HepG2 (cell line): Measurements from ENCODE around the gene IFI35. TPM values are rescaled to one million over a fixed set of nuclear protein-coding genes. Genes with fewer than 3 reads are reported as not detected.

Experiments used
- GATAD1 ChIP-seq: IDR thresholded peaks from 2 replicates; pipeline ENCODE4 v1.6.1; 2016; ENCODE audit warnings: missing genetic modification reagents, missing compliant biosample characterization
- ISX ChIP-seq: sonication (generic); formaldehyde crosslinking; conservative IDR thresholded peaks from 2 replicates; pipeline ENCODE4 v1.5.0; 2020; ENCODE audit warnings: missing genetic modification reagents
- LCORL ChIP-seq, 2 experiments: fragments of 450-650 bp in 1 of 2; sonication (generic) in 1 of 2; formaldehyde crosslinking in 1 of 2; IDR thresholded peaks; 2 replicates each; pipeline versions ENCODE4 v1.5.0 to v1.6.1; 2017 to 2020; ENCODE audit warnings: antibody characterized with exemption in 1 of 2, missing genetic modification reagents in 1 of 2
- MLXIP ChIP-seq: sonication (generic); formaldehyde crosslinking; IDR thresholded peaks from 2 replicates; pipeline ENCODE4 v1.9.0; 2021; ENCODE audit warnings: missing genetic modification reagents, borderline replicate concordance
- NR2F2 ChIP-seq: IDR thresholded peaks from 2 replicates; pipeline ENCODE4 v1.6.1; 2012; ENCODE audit warnings: low read depth, inconsistent platforms, borderline replicate concordance
- TFDP2 ChIP-seq: sonication (generic); formaldehyde crosslinking; IDR thresholded peaks from 2 replicates; pipeline ENCODE4 v1.4.0; 2020; ENCODE audit warnings: missing genetic modification reagents
- ZBTB42 ChIP-seq: sonication (generic); formaldehyde crosslinking; IDR thresholded peaks from 2 replicates; pipeline ENCODE4 v1.5.0; 2020; ENCODE audit warnings: mild to moderate bottlenecking, missing genetic modification reagents
- ZNF230 ChIP-seq: sonication (generic); formaldehyde crosslinking; IDR thresholded peaks from 2 replicates; pipeline ENCODE4 v1.4.0; 2020; ENCODE audit warnings: mild to moderate bottlenecking, missing genetic modification reagents
- ZNF275 ChIP-seq: sonication (generic); formaldehyde crosslinking; IDR thresholded peaks from 2 replicates; pipeline ENCODE4 v1.8.0; 2022; ENCODE audit warnings: missing genetic modification reagents, mild to moderate bottlenecking, inconsistent platforms, borderline replicate concordance
- ZNF335 ChIP-seq: sonication (generic); formaldehyde crosslinking; IDR thresholded peaks from 2 replicates; pipeline ENCODE4 v1.4.0; 2020; ENCODE audit warnings: missing genetic modification reagents
- ZNF354B ChIP-seq: sonication (generic); formaldehyde crosslinking; IDR thresholded peaks from 2 replicates; pipeline ENCODE4 v1.8.0; 2022; ENCODE audit warnings: mild to moderate bottlenecking, missing genetic modification reagents
- ZNF446 ChIP-seq: sonication (generic); formaldehyde crosslinking; IDR thresholded peaks from 2 replicates; pipeline ENCODE4 v1.5.0; 2020; ENCODE audit warnings: mild to moderate bottlenecking, missing genetic modification reagents
- ZNF580 ChIP-seq: IDR thresholded peaks from 2 replicates; pipeline ENCODE4 v1.6.1; 2016; ENCODE audit warnings: low read depth, borderline replicate concordance
- ZNF616 ChIP-seq: sonication (generic); formaldehyde crosslinking; IDR thresholded peaks from 2 replicates; pipeline ENCODE4 v1.5.0; 2020; ENCODE audit warnings: low read depth, mild to moderate bottlenecking, missing genetic modification reagents
- ZNF639 ChIP-seq: conservative IDR thresholded peaks from 2 replicates; pipeline ENCODE4 v1.6.1; 2018; ENCODE audit warnings: missing genetic modification reagents
- ZNF710 ChIP-seq: sonication (generic); formaldehyde crosslinking; IDR thresholded peaks from 2 replicates; pipeline ENCODE4 v1.5.0; 2020; ENCODE audit warnings: mild to moderate bottlenecking, missing genetic modification reagents, borderline replicate concordance
- ZNF749 ChIP-seq: sonication (generic); formaldehyde crosslinking; IDR thresholded peaks from 2 replicates; pipeline ENCODE4 v1.8.0; 2022; ENCODE audit warnings: mild to moderate bottlenecking, missing genetic modification reagents, moderate library complexity, borderline replicate concordance
- polyA plus RNA-seq, 8 experiments: library from polyadenylated mRNA; depleted of rRNA in 3 of 8; stranded (reverse) in 7 of 8; unstranded in 1 of 8; fragments of >200 nt; fragmentation: Illumina TruSeq in 4 of 8; extraction: Trizol in 4 of 8; gene quantifications; 2 replicates each; pipeline versions ENCODE4 v1.2.1 to v1.2.3, GENCODE V29; 2011 to 2016; ENCODE audit warnings: low read depth in 4 of 8, missing spikeins in 1 of 8, mixed read lengths in 1 of 8; ENCODE audit not compliant: insufficient read depth in 1 of 8
- total RNA-seq, 5 experiments: library from RNA; depleted of rRNA; stranded (reverse); fragments of >200 nt; fragmentation: Illumina TruSeq; extraction: Trizol; gene quantifications; 2 replicates each; pipeline ENCODE4 v1.2.3, GENCODE V29; 2016; ENCODE audit warnings: low read depth in 1 of 5

Gene IFI35
- total and polyA plus RNA-seq, 2 of the 13 experiments (the other 11 are each of a cell fraction or from before 2014, with no cell fraction given): 28.9 to 38.1 TPM

GRCh38 chr17:42979511-42980273, 26.9 kb upstream of the IFI35 start, which contains the start of gene PTGES3L (continued):
- TF ChIP-seq ZNF616 (CRISPR knock-in tag): no peak
- TF ChIP-seq ZBTB42 (CRISPR knock-in tag): no peak
- no peak for TF ChIP-seq LCORL (IDR thresholded peaks at IDR 0.05)
- peak; percentile 84 for TF ChIP-seq LCORL (CRISPR knock-in tag; IDR thresholded peaks at IDR 0.05)
- TF ChIP-seq MLXIP (CRISPR knock-in tag): no peak
- 0 out of 2 replicates have a peak, but pooled peaks have one; percentile 50 for TF ChIP-seq ZNF275 (CRISPR knock-in tag)
- 0 out of 2 replicates have a peak, but pooled peaks have one; percentile 24 for TF ChIP-seq TFDP2
- TF ChIP-seq ISX (CRISPR knock-in tag): no peak
- TF ChIP-seq ZNF230 (CRISPR knock-in tag): no peak
- TF ChIP-seq ZNF639: no peak
- 0 out of 2 replicates have a peak, but pooled peaks have one; percentile 67 for TF ChIP-seq ZNF710 (CRISPR knock-in tag)
- TF ChIP-seq ZNF446: no peak
- TF ChIP-seq ZNF580 (CRISPR knock-in tag): no peak
- TF ChIP-seq ZNF335 (CRISPR knock-in tag): peak; percentile 46
- TF ChIP-seq ZNF354B (CRISPR knock-in tag): no peak
- no peak for TF ChIP-seq GATAD1
- no peak for TF ChIP-seq ZNF749
- TF ChIP-seq NR2F2: no peak
